ENCODE results near the gene SCYL2. TPM values are rescaled to one million over a fixed set of nuclear protein-coding genes. Genes with fewer than 3 reads are reported as not detected.
"Not testable (repeated sequence)": the region's sequence is repeated elsewhere in the genome, so short reads cannot be mapped to it uniquely, and the experiment has no call there.

SCYL2 gene
- total RNA-seq, 4 donors from 2014 or later = 28.9 to 44.9 (median 33.3) TPM

GRCh38 chr12:100225491-100225890 lies 41.5 kb upstream of the SCYL2 start:
- intact Hi-C loops (cut with DNase I; ENCODE audit: low total_unique reads) = no loop called here

GRCh38 chr12:100229036-100229635 lies 37.8 kb upstream of the SCYL2 start:
- no peaks in the 10 kb centered on the region for H3K9me3 ChIP-seq
- peaks cover 0 to 12% of the 10 kb centered on the region in 2 donors for H3K36me3 ChIP-seq
- no peaks in the 10 kb centered on the region for H3K4me1 ChIP-seq
- intact Hi-C loops (cut with DNase I; ENCODE audit: low total_unique reads) (no loop called here), in situ Hi-C loops (cut with MboI; ENCODE audit: low sequenced_read_pairs in 4 of 4) (loop anchor here in 3 of 4 donors (25.0 kb wide), 2 partner anchors 333 to 508 kb away; partner anchors contain the start of gene GAS2L3 (in 3 of the 3))
- H3K27me3 ChIP-seq = no peaks in the 10 kb centered on the region
- H3K27ac ChIP-seq = no peak overlapping the region
- no peak overlapping the region for H3K4me3 ChIP-seq
- DNase-seq = no peak
- TF ChIP-seq POLR2A (IDR thresholded peaks at IDR 0.05) (no peak), CTCF (IDR thresholded peaks at IDR 0.05 in 4 of 5, conservative IDR thresholded peaks at IDR 0.05 in 1 of 5) (no peak)
- no peak for ATAC-seq

More at GRCh38 chr12:100225491-100225890, 41.5 kb upstream of the SCYL2 start:
- Histone ChIP-seq H3K36me3 (peaks cover 0 to 25% of the 10 kb centered on the region in 2 donors), H3K9me3 (no peaks in the 10 kb centered on the region), H3K27ac (no peak overlapping the region), H3K4me1 (no peaks in the 10 kb centered on the region), H3K27me3 (no peaks in the 10 kb centered on the region), H3K4me3 (no peak overlapping the region)
- ATAC-seq (no peak), DNase-seq (no peak)
- in situ Hi-C loops (cut with MboI; ENCODE audit: low sequenced_read_pairs in 4 of 4) = loop anchor here in 3 of 4 donors (25.0 kb wide), 2 partner anchors 337 to 512 kb away; partner anchors contain the start of gene GAS2L3 (in 3 of the 3)
- TF ChIP-seq POLR2A (IDR thresholded peaks at IDR 0.05) (no peak), CTCF (IDR thresholded peaks at IDR 0.05 in 4 of 5, conservative IDR thresholded peaks at IDR 0.05 in 1 of 5) (no peak)

GRCh38 chr12:100229876-100230275 lies 37.1 kb upstream of the SCYL2 start:
- no peaks in the 10 kb centered on the region for H3K9me3 ChIP-seq
- TF ChIP-seq POLR2A (IDR thresholded peaks at IDR 0.05) (no peak), CTCF (IDR thresholded peaks at IDR 0.05 in 4 of 5, conservative IDR thresholded peaks at IDR 0.05 in 1 of 5) (no peak)
- in situ Hi-C loops (cut with MboI; ENCODE audit: low sequenced_read_pairs in 4 of 4) = loop anchor here in 3 of 4 donors (10.0 to 25.0 kb wide), 3 partner anchors 332 to 507 kb away; partner anchors contain the start of gene GAS2L3 (in 3 of the 3)
- ATAC-seq = no peak
- intact Hi-C loops (cut with DNase I; ENCODE audit: low total_unique reads) = loop anchor here (5.0 kb wide), 1 partner anchor 322 kb away; no protein-coding TSS in a partner anchor
- DNase-seq = no peak
- H3K36me3 ChIP-seq = peaks cover 0 to 8% of the 10 kb centered on the region in 2 donors
- no peak overlapping the region for H3K4me3 ChIP-seq
- no peaks in the 10 kb centered on the region for H3K4me1 ChIP-seq
- no peak overlapping the region for H3K27ac ChIP-seq
- no peaks in the 10 kb centered on the region for H3K27me3 ChIP-seq

- H3K9me3 ChIP-seq, DNase-seq, H3K4me3 ChIP-seq, H3K27ac ChIP-seq, H3K27me3 ChIP-seq, H3K4me1 ChIP-seq, H3K36me3 ChIP-seq: not testable (repeated sequence)
- peak in 1 of 2 donors; percentile 39 for ATAC-seq
- intact Hi-C loops (cut with DNase I; ENCODE audit: low total_unique reads) (loop anchor here (5.0 kb wide), 1 partner anchor 320 kb away; no protein-coding TSS in a partner anchor), in situ Hi-C loops (cut with MboI; ENCODE audit: low sequenced_read_pairs in 4 of 4) (loop anchor here in 3 of 4 donors (10.0 to 25.0 kb wide), 3 partner anchors 330 to 505 kb away; partner anchors contain the start of gene GAS2L3 (in 3 of the 3))
These were observed 35.1 kb upstream of the SCYL2 start for GRCh38 chr12:100231873-100232272.

- intact Hi-C loops (cut with DNase I; ENCODE audit: low total_unique reads) = loop anchor here (2.0 to 5.0 kb wide), 3 partner anchors 35 to 507 kb away; no protein-coding TSS in a partner anchor
- Histone ChIP-seq H3K4me3 (no peak overlapping the region), H3K27me3 (no peaks in the 10 kb centered on the region), H3K36me3 (no peaks in the 10 kb centered on the region), H3K27ac (peak overlapping the region in 2 of 4 donors; percentile 13 to 19), H3K4me1 (no peaks in the 10 kb centered on the region), H3K9me3 (no peaks in the 10 kb centered on the region)
- DNase-seq (no peak), ATAC-seq (peak in 1 of 2 donors; percentile 19)
- no peak for TF ChIP-seq CTCF (IDR thresholded peaks at IDR 0.05 in 4 of 5, conservative IDR thresholded peaks at IDR 0.05 in 1 of 5)
- no peak for TF ChIP-seq POLR2A (IDR thresholded peaks at IDR 0.05)
- in situ Hi-C loops (cut with MboI; ENCODE audit: low sequenced_read_pairs in 4 of 4) = loop anchor here in 3 of 4 donors (10.0 to 25.0 kb wide), 3 partner anchors 328 to 503 kb away; partner anchors contain the start of gene GAS2L3 (in 3 of the 3)
These were observed 32.8 kb upstream of the SCYL2 start for GRCh38 chr12:100234166-100234565.

Data from gastrocnemius medialis (tissue), 4 donors.